ENCODE measurements around the gene MGAT4D. TPM values are rescaled to one million over a fixed set of nuclear protein-coding genes. Genes with fewer than 3 reads are reported as not detected.

MGAT4D gene
- total RNA-seq, 4 donors from 2014 or later: not detected

DNA sequence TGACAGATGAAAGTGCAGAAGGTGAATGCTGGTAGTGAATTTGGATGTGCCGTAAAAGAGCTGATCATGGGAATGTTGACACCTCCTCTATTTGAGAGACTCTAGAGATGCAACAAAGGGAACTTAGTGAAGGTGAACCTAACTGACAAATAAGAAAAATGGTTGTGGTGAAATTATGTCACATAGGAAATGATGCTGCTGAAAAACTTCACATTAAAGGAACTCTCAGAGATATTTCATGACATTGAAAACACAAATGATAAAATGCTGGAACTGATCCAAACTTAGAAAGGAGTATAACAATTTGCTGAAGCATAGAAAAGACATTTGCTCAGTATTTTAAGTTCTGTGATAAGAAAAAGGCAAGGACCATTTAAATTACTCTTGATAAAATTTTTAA is 31.9 kb downstream of the MGAT4D start:
- TF ChIP-seq, protein P1, sequence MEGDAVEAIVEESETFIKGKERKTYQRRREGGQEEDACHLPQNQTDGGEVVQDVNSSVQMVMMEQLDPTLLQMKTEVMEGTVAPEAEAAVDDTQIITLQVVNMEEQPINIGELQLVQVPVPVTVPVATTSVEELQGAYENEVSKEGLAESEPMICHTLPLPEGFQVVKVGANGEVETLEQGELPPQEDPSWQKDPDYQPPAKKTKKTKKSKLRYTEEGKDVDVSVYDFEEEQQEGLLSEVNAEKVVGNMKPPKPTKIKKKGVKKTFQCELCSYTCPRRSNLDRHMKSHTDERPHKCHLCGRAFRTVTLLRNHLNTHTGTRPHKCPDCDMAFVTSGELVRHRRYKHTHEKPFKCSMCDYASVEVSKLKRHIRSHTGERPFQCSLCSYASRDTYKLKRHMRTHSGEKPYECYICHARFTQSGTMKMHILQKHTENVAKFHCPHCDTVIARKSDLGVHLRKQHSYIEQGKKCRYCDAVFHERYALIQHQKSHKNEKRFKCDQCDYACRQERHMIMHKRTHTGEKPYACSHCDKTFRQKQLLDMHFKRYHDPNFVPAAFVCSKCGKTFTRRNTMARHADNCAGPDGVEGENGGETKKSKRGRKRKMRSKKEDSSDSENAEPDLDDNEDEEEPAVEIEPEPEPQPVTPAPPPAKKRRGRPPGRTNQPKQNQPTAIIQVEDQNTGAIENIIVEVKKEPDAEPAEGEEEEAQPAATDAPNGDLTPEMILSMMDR (IDR thresholded peaks at IDR 0.05; ENCODE audit: low read depth): no peak

DNA sequence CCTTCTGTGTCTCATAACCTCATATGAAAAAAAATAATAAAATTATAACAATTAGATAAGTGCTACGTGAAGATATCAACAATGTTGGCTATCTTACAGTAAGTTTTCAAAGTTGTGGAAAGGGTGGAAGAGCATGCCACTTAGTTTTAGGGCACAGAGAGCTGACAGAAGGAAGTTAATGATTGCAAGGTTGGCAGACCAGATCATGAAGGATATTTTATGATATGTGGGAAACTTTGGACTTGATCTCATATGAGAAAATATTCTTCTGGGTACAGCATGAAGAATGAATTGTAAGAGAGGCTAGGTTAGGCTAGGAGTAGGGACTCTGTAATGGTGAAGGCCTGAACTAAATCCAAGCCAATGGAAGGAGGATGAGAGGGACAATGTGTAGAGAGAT is 34.5 kb downstream of the MGAT4D start:
- TF ChIP-seq, protein P1 (IDR thresholded peaks at IDR 0.05; ENCODE audit: low read depth): no peak

DNA sequence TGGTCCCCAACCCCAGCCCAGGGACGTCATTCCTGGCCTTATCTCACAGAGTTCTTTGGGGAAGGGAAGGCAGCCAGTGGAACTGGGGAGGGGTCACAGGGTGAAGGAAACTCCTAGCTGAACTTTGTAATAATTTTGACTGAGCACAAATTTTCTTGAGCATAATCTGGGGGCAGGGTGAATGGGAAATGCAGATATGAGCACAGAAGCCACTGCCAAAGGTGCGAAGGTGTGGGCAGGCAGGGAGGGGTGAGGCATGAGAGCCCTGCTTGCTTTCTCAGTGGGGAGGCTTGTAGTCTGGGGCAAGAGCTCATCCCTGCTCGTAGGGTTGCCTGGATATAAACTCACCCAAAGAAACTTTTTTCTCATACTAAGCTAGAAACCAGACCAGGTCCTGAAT is 34.9 kb downstream of the MGAT4D start:
- TF ChIP-seq, protein P1 (IDR thresholded peaks at IDR 0.05; ENCODE audit: low read depth): no peak

DNA sequence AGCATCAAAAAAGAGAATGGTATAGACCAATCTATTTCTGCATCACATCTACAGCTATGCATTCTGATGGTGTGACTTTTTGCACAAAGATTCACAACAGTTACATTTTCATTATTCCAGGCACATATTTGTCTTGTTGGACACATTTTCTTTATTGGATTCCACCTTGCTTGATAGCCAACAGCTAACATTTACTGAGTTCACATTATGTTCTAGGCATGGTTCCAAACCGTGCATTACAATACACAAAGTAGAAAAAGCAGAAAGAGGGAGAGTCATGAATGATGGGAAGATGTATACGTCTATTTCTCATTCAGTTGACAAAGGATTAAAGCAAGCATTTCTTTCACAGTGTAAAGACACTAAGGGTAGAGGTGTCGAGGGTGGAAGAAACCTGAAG is 47.7 kb downstream of the MGAT4D start:
- TF ChIP-seq, protein P1 (IDR thresholded peaks at IDR 0.05; ENCODE audit: low read depth): no peak

DNA sequence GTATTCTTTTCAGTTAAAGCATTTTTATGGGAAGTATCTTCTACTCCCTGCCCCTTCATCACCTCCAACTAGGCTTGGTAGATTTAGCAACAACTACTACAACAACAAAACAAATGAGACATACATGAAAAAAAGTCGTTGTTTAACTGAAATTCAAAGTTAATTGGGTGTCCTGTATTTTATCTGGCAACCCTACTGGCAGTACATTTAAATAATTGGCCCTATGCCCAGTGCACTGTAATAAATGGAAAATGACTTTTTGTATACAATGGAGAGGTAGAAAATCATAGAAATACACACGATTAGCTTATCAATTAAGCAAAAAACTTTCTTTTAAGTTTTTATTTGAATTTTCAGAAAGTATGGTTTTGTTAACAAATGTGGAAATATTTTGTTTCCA is 49.3 kb downstream of the MGAT4D start:
- TF ChIP-seq, protein P1 (IDR thresholded peaks at IDR 0.05; ENCODE audit: low read depth): no peak

DNA sequence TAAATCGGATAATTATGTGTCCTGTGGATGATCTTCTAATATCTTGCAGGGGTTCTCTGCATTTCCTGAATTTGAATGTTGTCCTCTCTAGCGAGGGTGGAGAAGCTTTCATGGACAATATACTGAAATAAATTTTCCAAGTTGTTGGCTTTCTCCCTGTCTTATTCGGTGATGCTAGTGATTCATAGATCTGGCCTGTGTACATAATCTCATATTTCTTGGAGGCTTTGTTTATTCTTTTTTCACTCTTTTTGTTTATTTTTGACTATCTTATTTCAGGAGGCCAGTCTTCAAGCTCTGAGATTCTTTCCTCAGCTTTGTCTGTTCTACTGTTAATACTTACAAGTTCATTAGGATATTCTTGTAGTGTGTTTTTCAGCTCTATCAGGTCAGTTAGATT is 49.9 kb downstream of the MGAT4D start:
- TF ChIP-seq, protein P1 (IDR thresholded peaks at IDR 0.05; ENCODE audit: low read depth): no peak

DNA sequence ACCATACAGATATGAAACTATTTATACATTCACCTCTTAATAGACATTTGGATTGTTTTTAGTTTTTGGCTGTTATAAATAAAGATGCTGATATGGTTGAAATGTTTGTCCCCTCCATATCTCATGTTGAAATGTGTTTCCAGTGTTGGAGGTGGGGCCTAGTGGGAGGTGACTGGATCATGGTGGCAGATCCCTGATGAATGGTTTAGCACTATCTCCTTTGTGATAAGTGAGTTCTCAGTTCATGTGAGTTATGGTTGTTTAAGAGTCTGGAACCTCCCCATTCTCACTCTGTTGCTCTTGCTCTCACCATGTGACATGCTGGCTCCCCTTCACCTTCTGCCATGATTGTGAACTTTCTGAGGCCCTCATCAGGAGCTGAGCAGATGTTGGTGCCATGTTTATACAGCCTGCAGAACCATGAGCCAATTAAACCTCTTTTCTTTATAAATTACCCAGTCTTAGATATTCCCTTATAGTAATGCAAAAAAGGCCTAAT is 58.4 kb downstream of the MGAT4D start:
- TF ChIP-seq, protein P1 (IDR thresholded peaks at IDR 0.05; ENCODE audit: low read depth): no peak
